ENCODE results near the gene NDUFAF7.

Gene NDUFAF7

GRCh38 chr2:37276291-37276690 lies 44.8 kb downstream of the NDUFAF7 start:
- Histone ChIP-seq H3K36me3 (ENCODE audit: insufficient read depth, low read length) (peaks cover 92% of the 10 kb centered on the region), H3K4me1 (ENCODE audit: insufficient read depth, low read length, severe bottlenecking) (no peaks in the 10 kb centered on the region), H3K27ac (ENCODE audit: low read depth, low read length, poor library complexity, severe bottlenecking) (no peak overlapping the region)

GRCh38 chr2:37281916-37282315 lies 50.5 kb downstream of the NDUFAF7 start:
- H3K27ac ChIP-seq (ENCODE audit: low read depth, low read length, poor library complexity, severe bottlenecking): no peak overlapping the region
- H3K36me3 ChIP-seq (ENCODE audit: insufficient read depth, low read length): peaks cover 82% of the 10 kb centered on the region
- H3K4me1 ChIP-seq (ENCODE audit: insufficient read depth, low read length, severe bottlenecking): no peaks in the 10 kb centered on the region
- TF ChIP-seq EZH2 (IDR thresholded peaks at IDR 0.05; ENCODE audit: borderline replicate concordance, low read length) (no peak), CTCF (IDR thresholded peaks at IDR 0.05; ENCODE audit: low read length) (peak; percentile 44; the same call in 1 of the 2 replicates)
- no peaks in the 10 kb centered on the region for H3K27me3 ChIP-seq (ENCODE audit: insufficient read depth, low read length)
- no peak overlapping the region for H3K9ac ChIP-seq (ENCODE audit: low read length)
- H3K9me2 ChIP-seq (ENCODE audit: low read depth, low read length): no peaks in the 10 kb centered on the region
- H4K20me1 ChIP-seq (ENCODE audit: insufficient read depth, low read length): no peaks in the 10 kb centered on the region
- H2AFZ ChIP-seq (ENCODE audit: low read length): no peak overlapping the region
- H3F3A ChIP-seq (ENCODE audit: insufficient read depth, low read length): no peaks in the 10 kb centered on the region
- no peak overlapping the region for H3K4me3 ChIP-seq (ENCODE audit: low read depth, low read length, poor library complexity, severe bottlenecking)
- H3K79me2 ChIP-seq (ENCODE audit: insufficient read depth, low read length): no peaks in the 10 kb centered on the region
- no peak overlapping the region for H3K4me2 ChIP-seq (ENCODE audit: low read length)
- no peaks in the 10 kb centered on the region for H3K9me3 ChIP-seq (ENCODE audit: low read length)

More at GRCh38 chr2:37276291-37276690, 44.8 kb downstream of the NDUFAF7 start:
- H3K4me2 ChIP-seq (ENCODE audit: low read length): no peak overlapping the region
- no peaks in the 10 kb centered on the region; the same call in 1 of the 2 replicates for H4K20me1 ChIP-seq (ENCODE audit: insufficient read depth, low read length)
- H3F3A ChIP-seq (ENCODE audit: insufficient read depth, low read length): no peaks in the 10 kb centered on the region
- no peak overlapping the region for H3K9ac ChIP-seq (ENCODE audit: low read length)
- H3K9me2 ChIP-seq (ENCODE audit: low read depth, low read length): no peaks in the 10 kb centered on the region
- TF ChIP-seq EZH2 (IDR thresholded peaks at IDR 0.05; ENCODE audit: borderline replicate concordance, low read length): no peak
- no peaks in the 10 kb centered on the region for H3K27me3 ChIP-seq (ENCODE audit: insufficient read depth, low read length)
- H2AFZ ChIP-seq (ENCODE audit: low read length): no peak overlapping the region
- H3K9me3 ChIP-seq (ENCODE audit: low read length): no peaks in the 10 kb centered on the region
- H3K79me2 ChIP-seq (ENCODE audit: insufficient read depth, low read length): no peaks in the 10 kb centered on the region
- no peak overlapping the region for H3K4me3 ChIP-seq (ENCODE audit: low read depth, low read length, poor library complexity, severe bottlenecking)

GRCh38 chr2:37282746-37283145 lies 51.3 kb downstream of the NDUFAF7 start:
- Histone ChIP-seq H3K27ac (ENCODE audit: low read depth, low read length, poor library complexity, severe bottlenecking) (no peak overlapping the region), H3K9me3 (ENCODE audit: low read length) (no peaks in the 10 kb centered on the region), H3K9ac (ENCODE audit: low read length) (no peak overlapping the region), H2AFZ (ENCODE audit: low read length) (no peak overlapping the region), H3K4me3 (ENCODE audit: low read depth, low read length, poor library complexity, severe bottlenecking) (no peak overlapping the region), H4K20me1 (ENCODE audit: insufficient read depth, low read length) (no peaks in the 10 kb centered on the region), H3K79me2 (ENCODE audit: insufficient read depth, low read length) (no peaks in the 10 kb centered on the region), H3K4me2 (ENCODE audit: low read length) (no peak overlapping the region), H3K27me3 (ENCODE audit: insufficient read depth, low read length) (no peaks in the 10 kb centered on the region), H3K4me1 (ENCODE audit: insufficient read depth, low read length, severe bottlenecking) (no peaks in the 10 kb centered on the region), H3K36me3 (ENCODE audit: insufficient read depth, low read length) (peaks cover 80% of the 10 kb centered on the region), H3F3A (ENCODE audit: insufficient read depth, low read length) (no peaks in the 10 kb centered on the region), H3K9me2 (ENCODE audit: low read depth, low read length) (no peaks in the 10 kb centered on the region)
- no peak for TF ChIP-seq CTCF (IDR thresholded peaks at IDR 0.05; ENCODE audit: low read length)
- no peak for TF ChIP-seq EZH2 (IDR thresholded peaks at IDR 0.05; ENCODE audit: borderline replicate concordance, low read length)

- H3K79me2 ChIP-seq (ENCODE audit: insufficient read depth, low read length): no peaks in the 10 kb centered on the region
- no peak overlapping the region for H3K4me3 ChIP-seq (ENCODE audit: low read depth, low read length, poor library complexity, severe bottlenecking)
- H3K4me1 ChIP-seq (ENCODE audit: insufficient read depth, low read length, severe bottlenecking): no peaks in the 10 kb centered on the region
- TF ChIP-seq EZH2 (IDR thresholded peaks at IDR 0.05; ENCODE audit: borderline replicate concordance, low read length) (no peak), CTCF (IDR thresholded peaks at IDR 0.05; ENCODE audit: low read length) (no peak)
- H3K9me3 ChIP-seq (ENCODE audit: low read length): no peaks in the 10 kb centered on the region
- no peaks in the 10 kb centered on the region for H3F3A ChIP-seq (ENCODE audit: insufficient read depth, low read length)
- H2AFZ ChIP-seq (ENCODE audit: low read length): no peak overlapping the region
- no peak overlapping the region for H3K4me2 ChIP-seq (ENCODE audit: low read length)
- no peaks in the 10 kb centered on the region for H4K20me1 ChIP-seq (ENCODE audit: insufficient read depth, low read length)
- H3K27me3 ChIP-seq (ENCODE audit: insufficient read depth, low read length): no peaks in the 10 kb centered on the region
- no peak overlapping the region for H3K27ac ChIP-seq (ENCODE audit: low read depth, low read length, poor library complexity, severe bottlenecking)
- H3K9me2 ChIP-seq (ENCODE audit: low read depth, low read length): no peaks in the 10 kb centered on the region
- H3K9ac ChIP-seq (ENCODE audit: low read length): no peak overlapping the region
- H3K36me3 ChIP-seq (ENCODE audit: insufficient read depth, low read length): peaks cover 80% of the 10 kb centered on the region
Measured at GRCh38 chr2:37283207-37283606, 51.7 kb downstream of the NDUFAF7 start.
